Fibroblast of peridontal ligament (primary cell): ENCODE data around the gene C5AR1.
A peak's percentile ranks its signal among the peaks of the same experiment; 100 is the strongest.
"Not testable (repeated sequence)": the region's sequence is repeated elsewhere in the genome, so short reads cannot be mapped to it uniquely, and the experiment has no call there.

ENCODE experiments used
- DNase-seq: peaks from one replicate; pipeline ENCODE4 v3.0.0-alpha.2; 2010; ENCODE audit errors: extremely low read depth

Gene C5AR1

GRCh38 chr19:47309608-47310007, at the start of gene C5AR1:
Gene C5AR1, plus strand, starts transcription at chr19:47309861. Its CDS starts 35 bp downstream, at chr19:47309896.
- no peak for DNase-seq

- no peak for DNase-seq
Measured at GRCh38 chr19:47260476-47260875, 49.2 kb upstream of the C5AR1 start.

- not testable (repeated sequence) for DNase-seq
Measured at GRCh38 chr19:47261946-47262793, 47.5 kb upstream of the C5AR1 start.

GRCh38 chr19:47264629-47265028, 45.0 kb upstream of the C5AR1 start:
- no peak for DNase-seq

- no peak for DNase-seq
Measured at GRCh38 chr19:47266401-47266941, 43.2 kb upstream of the C5AR1 start.

GRCh38 chr19:47267350-47267759, 42.3 kb upstream of the C5AR1 start:
- DNase-seq = no peak

GRCh38 chr19:47268028-47268427, 41.6 kb upstream of the C5AR1 start:
- DNase-seq = no peak

- no peak for DNase-seq
Measured at GRCh38 chr19:47269596-47269995, 40.1 kb upstream of the C5AR1 start.

GRCh38 chr19:47270408-47270807, 39.3 kb upstream of the C5AR1 start:
- no peak for DNase-seq

GRCh38 chr19:47271949-47272348, 37.7 kb upstream of the C5AR1 start:
- no peak for DNase-seq

GRCh38 chr19:47272448-47273312, 37.0 kb upstream of the C5AR1 start:
- DNase-seq = peak; percentile 23

GRCh38 chr19:47273313-47274070, 36.2 kb upstream of the C5AR1 start:
- DNase-seq = peak; percentile 88

GRCh38 chr19:47274071-47274890, 35.4 kb upstream of the C5AR1 start, which contains the start of gene INAFM1:
Gene INAFM1, plus strand, starts transcription at chr19:47274885. Its CDS starts 35 bp downstream, at chr19:47274920.
- peak; percentile 88 for DNase-seq

- peak; percentile 15 for DNase-seq
Measured at GRCh38 chr19:47274891-47275761, 34.5 kb upstream of the C5AR1 start.

- DNase-seq = peak; percentile 41
Measured at GRCh38 chr19:47275791-47276461, 33.7 kb upstream of the C5AR1 start.

GRCh38 chr19:47276513-47276912, 33.1 kb upstream of the C5AR1 start:
- not testable (repeated sequence) for DNase-seq

GRCh38 chr19:47280183-47280797, 29.4 kb upstream of the C5AR1 start:
- DNase-seq = no peak

GRCh38 chr19:47283405-47284059, 26.1 kb upstream of the C5AR1 start:
- peak; percentile 13 for DNase-seq
